GM18526 (cell line): ENCODE results near the gene FAP.

ENCODE experiments used
- POLR2A ChIP-seq: IDR thresholded peaks from 3 replicates; pipeline ENCODE4 v1.6.1; 2011; ENCODE audit not compliant: insufficient read length; ENCODE audit errors: extremely low read depth

FAP gene, protein sequence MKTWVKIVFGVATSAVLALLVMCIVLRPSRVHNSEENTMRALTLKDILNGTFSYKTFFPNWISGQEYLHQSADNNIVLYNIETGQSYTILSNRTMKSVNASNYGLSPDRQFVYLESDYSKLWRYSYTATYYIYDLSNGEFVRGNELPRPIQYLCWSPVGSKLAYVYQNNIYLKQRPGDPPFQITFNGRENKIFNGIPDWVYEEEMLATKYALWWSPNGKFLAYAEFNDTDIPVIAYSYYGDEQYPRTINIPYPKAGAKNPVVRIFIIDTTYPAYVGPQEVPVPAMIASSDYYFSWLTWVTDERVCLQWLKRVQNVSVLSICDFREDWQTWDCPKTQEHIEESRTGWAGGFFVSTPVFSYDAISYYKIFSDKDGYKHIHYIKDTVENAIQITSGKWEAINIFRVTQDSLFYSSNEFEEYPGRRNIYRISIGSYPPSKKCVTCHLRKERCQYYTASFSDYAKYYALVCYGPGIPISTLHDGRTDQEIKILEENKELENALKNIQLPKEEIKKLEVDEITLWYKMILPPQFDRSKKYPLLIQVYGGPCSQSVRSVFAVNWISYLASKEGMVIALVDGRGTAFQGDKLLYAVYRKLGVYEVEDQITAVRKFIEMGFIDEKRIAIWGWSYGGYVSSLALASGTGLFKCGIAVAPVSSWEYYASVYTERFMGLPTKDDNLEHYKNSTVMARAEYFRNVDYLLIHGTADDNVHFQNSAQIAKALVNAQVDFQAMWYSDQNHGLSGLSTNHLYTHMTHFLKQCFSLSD

DNA sequence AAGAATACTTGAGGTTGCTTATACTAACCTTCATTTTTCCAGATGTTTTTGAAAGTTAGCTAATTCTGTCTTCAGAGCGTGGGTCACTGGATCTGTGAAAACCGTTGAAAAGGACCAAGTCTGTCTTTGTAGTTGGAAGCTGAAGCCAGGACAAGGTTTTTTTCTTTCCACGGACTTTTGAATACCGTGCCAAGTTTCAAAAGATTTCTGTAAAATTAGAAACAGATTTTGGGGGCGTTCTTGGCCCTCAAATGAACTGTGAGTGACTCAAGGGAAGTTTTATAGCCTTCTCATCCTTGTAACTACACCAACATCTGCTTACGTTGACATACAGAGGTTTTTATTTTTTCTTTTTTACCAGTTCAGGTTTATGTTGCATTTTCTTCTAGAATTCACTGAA, at the start of gene FAP:
FAP (minus strand) TSS at position 152 of the 400 bp plus-strand sequence; CDS start at position 34, 118 bp downstream.
- TF ChIP-seq POLR2A: no peak

- TF ChIP-seq POLR2A: no peak
These were observed 48.5 kb upstream of the FAP start for GRCh38 chr2:162291748-162292147.

- no peak for TF ChIP-seq POLR2A
These were observed 39.6 kb upstream of the FAP start for GRCh38 chr2:162282765-162283425.

- TF ChIP-seq POLR2A: no peak
These were observed 37.4 kb upstream of the FAP start for GRCh38 chr2:162280654-162281053.

GRCh38 chr2:162277381-162277780, 34.1 kb upstream of the FAP start:
- TF ChIP-seq POLR2A: no peak

DNA sequence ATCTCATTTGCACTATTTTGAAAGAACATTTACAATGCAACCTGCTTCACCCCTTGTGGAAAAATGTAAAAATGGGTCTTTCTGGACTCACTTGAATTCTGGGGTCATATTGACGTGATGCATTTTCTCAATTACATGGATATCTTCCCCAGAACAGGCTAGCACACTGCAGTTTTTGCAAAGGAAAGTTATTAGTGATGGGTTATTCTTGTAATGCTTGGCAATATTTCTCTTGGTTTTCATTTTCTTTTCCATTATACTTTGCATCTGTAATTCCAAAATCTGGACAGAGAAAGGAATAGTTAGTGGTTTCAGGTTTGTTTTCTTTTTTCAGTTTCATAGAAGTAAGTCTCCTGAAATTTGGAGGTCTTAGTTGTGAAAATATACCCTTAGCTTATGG, 24.8 kb upstream of the FAP start:
- no peak for TF ChIP-seq POLR2A

DNA sequence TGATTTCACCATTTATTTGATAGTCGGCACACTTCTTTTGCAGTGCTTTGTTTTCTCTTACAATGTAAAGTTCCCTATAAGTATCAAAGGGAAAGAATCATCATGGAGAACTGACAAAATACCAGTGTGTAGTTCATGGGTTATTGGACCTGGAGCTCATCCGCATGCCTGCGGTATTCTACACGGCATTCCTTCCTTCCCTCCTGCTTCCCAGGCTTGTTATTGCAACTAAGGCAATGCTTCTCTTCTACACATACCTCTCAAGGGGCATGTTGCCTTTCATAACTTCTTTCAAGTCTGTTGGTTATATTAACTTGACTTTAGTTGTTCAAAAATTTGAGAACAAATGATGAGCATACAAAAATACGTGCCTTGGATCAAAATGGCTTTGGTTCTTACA, 24.3 kb upstream of the FAP start:
- TF ChIP-seq POLR2A: no peak

GRCh38 chr2:162266460-162266760, 23.2 kb upstream of the FAP start:
- TF ChIP-seq POLR2A: no peak

- no peak for TF ChIP-seq POLR2A
These were observed 22.6 kb upstream of the FAP start for GRCh38 chr2:162265666-162266459.

GRCh38 chr2:162261032-162261945, 18.0 kb upstream of the FAP start:
- no peak for TF ChIP-seq POLR2A

DNA sequence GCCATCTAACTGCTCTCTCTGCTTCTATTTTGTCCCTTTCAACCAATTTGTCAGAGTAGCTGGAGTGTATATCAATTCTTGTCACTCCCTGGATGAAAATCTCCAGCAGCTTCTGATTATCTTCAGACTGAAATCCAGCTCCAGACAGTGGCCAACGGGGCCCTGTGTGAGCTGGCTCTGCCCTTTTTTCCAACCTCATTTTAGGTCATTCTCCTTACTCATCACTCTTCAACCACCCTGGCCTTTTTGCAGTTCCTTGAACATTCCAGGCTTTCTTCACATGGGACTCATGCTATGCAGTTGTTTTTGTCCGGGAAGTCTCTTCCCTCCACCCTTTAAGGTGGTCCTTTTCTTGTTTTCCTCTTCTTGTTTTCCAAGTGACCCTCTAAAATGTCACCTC, 15.4 kb upstream of the FAP start:
- TF ChIP-seq POLR2A: no peak

DNA sequence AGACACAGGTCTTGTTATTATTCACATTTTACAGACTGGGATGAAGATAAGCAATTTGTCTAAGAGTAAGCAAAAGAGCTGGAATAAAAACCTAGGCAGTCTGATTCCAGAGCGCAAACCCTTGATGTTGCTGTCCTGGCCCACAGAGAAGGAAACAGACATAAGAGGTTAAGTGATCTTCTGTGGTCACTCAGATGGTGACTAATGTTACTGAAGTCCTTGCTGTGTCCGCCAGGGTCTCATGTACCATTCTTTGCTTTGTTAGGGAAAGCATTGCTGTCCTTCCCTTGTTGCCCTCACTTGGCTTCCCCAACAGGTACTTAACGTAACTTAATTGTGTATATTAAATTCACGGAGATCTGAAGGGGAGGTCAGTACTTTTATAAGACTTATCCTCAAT, 14.9 kb upstream of the FAP start:
- TF ChIP-seq POLR2A: no peak

- no peak for TF ChIP-seq POLR2A
These were observed 14.2 kb upstream of the FAP start for GRCh38 chr2:162257425-162257824.

DNA sequence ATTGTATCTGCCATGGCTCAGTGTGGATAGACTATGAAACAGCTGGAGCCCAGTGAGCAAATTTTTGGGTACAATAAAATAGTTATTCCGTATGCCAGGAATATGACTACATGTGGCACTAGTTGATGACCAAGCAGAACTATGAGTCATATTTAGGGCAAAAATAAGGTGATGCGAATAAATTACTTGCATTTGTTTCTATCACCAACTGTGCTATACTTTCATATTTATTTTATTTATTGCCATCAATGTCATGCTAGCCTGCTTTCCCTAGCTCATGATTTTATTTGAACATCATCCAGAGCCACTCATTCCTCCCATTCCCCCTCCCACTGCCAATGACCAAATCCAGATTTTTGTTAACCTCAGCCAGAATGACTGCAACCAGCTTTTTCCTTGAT, 13.3 kb upstream of the FAP start:
- no peak for TF ChIP-seq POLR2A
